ENCODE results near the gene XPO6.

The XPO6 gene

GRCh38 chr16:28126684-28127620 lies 84.8 kb downstream of the XPO6 start:
- H3K9me3 ChIP-seq (ENCODE audit: control insufficient read depth, insufficient read depth, low read depth, low read length), result no peaks in the 10 kb centered on the region
- CTCF ChIA-PET, result interaction anchor here (0.7 to 1.2 kb wide), 3 partner anchors 38 to 91 kb away, joined by 3 to 4 read pairs (median 3); no protein-coding TSS in a partner anchor
- no peak overlapping the region for H3K4me3 ChIP-seq (ENCODE audit: low read depth, low read length)
- H3K4me1 ChIP-seq (ENCODE audit: control insufficient read depth, insufficient read depth, low read length), result no peaks in the 10 kb centered on the region
- POLR2A ChIA-PET, result no interaction called here
- TF ChIP-seq ZNF426 (tag by site-specific recombination; IDR thresholded peaks at IDR 0.05) (no peak), ZNF169 (tag by site-specific recombination; IDR thresholded peaks at IDR 0.05) (no peak), ZNF19 (tag by site-specific recombination; IDR thresholded peaks at IDR 0.05; ENCODE audit: low read depth) (no peak), ZBTB20 (tag by site-specific recombination; IDR thresholded peaks at IDR 0.05) (no peak), ZBTB8A (tag by site-specific recombination; IDR thresholded peaks at IDR 0.05) (no peak), WT1 (tag by site-specific recombination; IDR thresholded peaks at IDR 0.05) (no peak), ZNF16 (tag by site-specific recombination; IDR thresholded peaks at IDR 0.05; ENCODE audit: low read depth) (no peak), ZNF488 (tag by site-specific recombination; IDR thresholded peaks at IDR 0.05) (no peak)
- TF ChIP-seq, protein P1, sequence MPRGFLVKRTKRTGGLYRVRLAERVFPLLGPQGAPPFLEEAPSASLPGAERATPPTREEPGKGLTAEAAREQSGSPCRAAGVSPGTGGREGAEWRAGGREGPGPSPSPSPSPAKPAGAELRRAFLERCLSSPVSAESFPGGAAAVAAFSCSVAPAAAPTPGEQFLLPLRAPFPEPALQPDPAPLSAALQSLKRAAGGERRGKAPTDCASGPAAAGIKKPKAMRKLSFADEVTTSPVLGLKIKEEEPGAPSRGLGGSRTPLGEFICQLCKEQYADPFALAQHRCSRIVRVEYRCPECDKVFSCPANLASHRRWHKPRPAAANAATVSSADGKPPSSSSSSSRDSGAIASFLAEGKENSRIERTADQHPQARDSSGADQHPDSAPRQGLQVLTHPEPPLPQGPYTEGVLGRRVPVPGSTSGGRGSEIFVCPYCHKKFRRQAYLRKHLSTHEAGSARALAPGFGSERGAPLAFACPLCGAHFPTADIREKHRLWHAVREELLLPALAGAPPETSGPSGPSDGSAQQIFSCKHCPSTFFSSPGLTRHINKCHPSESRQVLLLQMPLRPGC (tag by site-specific recombination; IDR thresholded peaks at IDR 0.05), result no peak
- peaks cover 19 to 96% of the 10 kb centered on the region in 2 experiments for H3K36me3 ChIP-seq (ENCODE audit: control insufficient read depth in 2 of 2, insufficient read depth in 1 of 2, low read length in 2 of 2)
- H3K27ac ChIP-seq (ENCODE audit: extremely low read depth, low read depth, low read length), result no peak overlapping the region

- H3K9me3 ChIP-seq (ENCODE audit: control insufficient read depth, insufficient read depth, low read depth, low read length), result no peaks in the 10 kb centered on the region
- ChIA-PET POLR2A (interaction anchor here (0.5 kb wide), 1 partner anchor 11 kb away, joined by 3 read pairs; no protein-coding TSS in a partner anchor), CTCF (interaction anchor here (0.7 kb wide), 1 partner anchor 1254 kb away, joined by 3 read pairs; no protein-coding TSS in a partner anchor)
- H3K4me3 ChIP-seq (ENCODE audit: low read depth, low read length), result no peak overlapping the region
- no peaks in the 10 kb centered on the region for H3K4me1 ChIP-seq (ENCODE audit: control insufficient read depth, insufficient read depth, low read length)
- H3K27ac ChIP-seq (ENCODE audit: extremely low read depth, low read depth, low read length), result no peak overlapping the region
- peaks cover 26 to 95% of the 10 kb centered on the region in 2 experiments for H3K36me3 ChIP-seq (ENCODE audit: control insufficient read depth in 2 of 2, insufficient read depth in 1 of 2, low read length in 2 of 2)
- TF ChIP-seq ZNF174 (tag by site-specific recombination; IDR thresholded peaks at IDR 0.05) (no peak), ZNF580 (tag by site-specific recombination; IDR thresholded peaks at IDR 0.05) (no peak), ZNF223 (tag by site-specific recombination; IDR thresholded peaks at IDR 0.05) (no peak), ZNF76 (tag by site-specific recombination; IDR thresholded peaks at IDR 0.05; ENCODE audit: borderline replicate concordance, low read depth) (no peak), ZNF133 (tag by site-specific recombination; IDR thresholded peaks at IDR 0.05) (no peak), ZNF114 (tag by site-specific recombination; IDR thresholded peaks at IDR 0.05) (no peak), ZNF398 (tag by site-specific recombination; IDR thresholded peaks at IDR 0.05) (no peak), ZNF645 (tag by site-specific recombination; IDR thresholded peaks at IDR 0.05) (no peak), ZNF600 (tag by site-specific recombination; IDR thresholded peaks at IDR 0.05) (no peak), ZNF768 (tag by site-specific recombination; IDR thresholded peaks at IDR 0.05) (no peak), ZNF423 (tag by site-specific recombination; IDR thresholded peaks at IDR 0.05) (no peak), OVOL3 (tag by site-specific recombination; IDR thresholded peaks at IDR 0.05) (no peak), ZNF350 (tag by site-specific recombination; IDR thresholded peaks at IDR 0.05) (no peak)
- TF ChIP-seq, protein P2, sequence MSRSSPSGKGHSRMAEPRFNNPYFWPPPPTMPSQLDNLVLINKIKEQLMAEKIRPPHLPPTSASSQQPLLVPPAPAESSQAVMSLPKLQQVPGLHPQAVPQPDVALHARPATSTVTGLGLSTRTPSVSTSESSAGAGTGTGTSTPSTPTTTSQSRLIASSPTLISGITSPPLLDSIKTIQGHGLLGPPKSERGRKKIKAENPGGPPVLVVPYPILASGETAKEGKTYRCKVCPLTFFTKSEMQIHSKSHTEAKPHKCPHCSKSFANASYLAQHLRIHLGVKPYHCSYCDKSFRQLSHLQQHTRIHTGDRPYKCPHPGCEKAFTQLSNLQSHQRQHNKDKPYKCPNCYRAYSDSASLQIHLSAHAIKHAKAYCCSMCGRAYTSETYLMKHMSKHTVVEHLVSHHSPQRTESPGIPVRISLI (tag by site-specific recombination; IDR thresholded peaks at IDR 0.05), result no peak
- TF ChIP-seq, protein P3, sequence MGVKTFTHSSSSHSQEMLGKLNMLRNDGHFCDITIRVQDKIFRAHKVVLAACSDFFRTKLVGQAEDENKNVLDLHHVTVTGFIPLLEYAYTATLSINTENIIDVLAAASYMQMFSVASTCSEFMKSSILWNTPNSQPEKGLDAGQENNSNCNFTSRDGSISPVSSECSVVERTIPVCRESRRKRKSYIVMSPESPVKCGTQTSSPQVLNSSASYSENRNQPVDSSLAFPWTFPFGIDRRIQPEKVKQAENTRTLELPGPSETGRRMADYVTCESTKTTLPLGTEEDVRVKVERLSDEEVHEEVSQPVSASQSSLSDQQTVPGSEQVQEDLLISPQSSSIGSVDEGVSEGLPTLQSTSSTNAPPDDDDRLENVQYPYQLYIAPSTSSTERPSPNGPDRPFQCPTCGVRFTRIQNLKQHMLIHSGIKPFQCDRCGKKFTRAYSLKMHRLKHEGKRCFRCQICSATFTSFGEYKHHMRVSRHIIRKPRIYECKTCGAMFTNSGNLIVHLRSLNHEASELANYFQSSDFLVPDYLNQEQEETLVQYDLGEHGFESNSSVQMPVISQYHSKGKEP (tag by site-specific recombination; IDR thresholded peaks at IDR 0.05), result no peak
These were observed 86.2 kb downstream of the XPO6 start for GRCh38 chr16:28125592-28125991.

All from HEK293 (cell line).